Measurements from ENCODE around the gene CHRNA7. TPM values are rescaled to one million over a fixed set of nuclear protein-coding genes. Genes with fewer than 3 reads are reported as not detected.

Gene CHRNA7
- total RNA-seq, 4 donors from 2014 or later = 0.35 to 6.5 (median 0.66) TPM

DNA sequence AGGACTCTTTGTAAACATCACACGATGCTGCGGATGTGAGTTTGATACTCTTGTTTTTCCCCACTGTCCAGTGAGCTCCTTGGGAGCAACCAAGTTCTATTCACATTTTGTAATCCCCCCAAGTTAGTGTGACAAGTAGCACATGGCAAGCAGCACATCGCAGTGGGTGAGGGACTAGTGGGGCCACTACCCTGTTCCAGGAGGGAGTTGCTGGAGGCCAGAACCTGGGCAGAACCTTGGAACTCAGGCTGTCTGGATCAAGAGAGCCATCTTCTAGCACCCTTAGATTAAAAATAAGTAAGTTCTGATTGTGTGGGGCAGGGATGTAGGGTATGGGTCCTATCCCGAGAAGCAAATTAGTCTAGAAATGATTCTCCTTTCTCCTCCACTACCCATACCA, 91.7 kb downstream of the CHRNA7 start:
- H3K27me3 ChIP-seq = no peaks in the 10 kb centered on the region
- intact Hi-C loops (cut with DNase I; ENCODE audit: low total_unique reads) = no loop called here
- no peaks in the 10 kb centered on the region for H3K9me3 ChIP-seq
- no peak overlapping the region for H3K4me3 ChIP-seq
- H3K36me3 ChIP-seq = no peaks in the 10 kb centered on the region
- no peaks in the 10 kb centered on the region for H3K4me1 ChIP-seq
- in situ Hi-C loops (cut with MboI; ENCODE audit: low sequenced_read_pairs in 4 of 4) = no loop called here
- ATAC-seq = no peak
- DNase-seq = no peak
- TF ChIP-seq, protein P1, sequence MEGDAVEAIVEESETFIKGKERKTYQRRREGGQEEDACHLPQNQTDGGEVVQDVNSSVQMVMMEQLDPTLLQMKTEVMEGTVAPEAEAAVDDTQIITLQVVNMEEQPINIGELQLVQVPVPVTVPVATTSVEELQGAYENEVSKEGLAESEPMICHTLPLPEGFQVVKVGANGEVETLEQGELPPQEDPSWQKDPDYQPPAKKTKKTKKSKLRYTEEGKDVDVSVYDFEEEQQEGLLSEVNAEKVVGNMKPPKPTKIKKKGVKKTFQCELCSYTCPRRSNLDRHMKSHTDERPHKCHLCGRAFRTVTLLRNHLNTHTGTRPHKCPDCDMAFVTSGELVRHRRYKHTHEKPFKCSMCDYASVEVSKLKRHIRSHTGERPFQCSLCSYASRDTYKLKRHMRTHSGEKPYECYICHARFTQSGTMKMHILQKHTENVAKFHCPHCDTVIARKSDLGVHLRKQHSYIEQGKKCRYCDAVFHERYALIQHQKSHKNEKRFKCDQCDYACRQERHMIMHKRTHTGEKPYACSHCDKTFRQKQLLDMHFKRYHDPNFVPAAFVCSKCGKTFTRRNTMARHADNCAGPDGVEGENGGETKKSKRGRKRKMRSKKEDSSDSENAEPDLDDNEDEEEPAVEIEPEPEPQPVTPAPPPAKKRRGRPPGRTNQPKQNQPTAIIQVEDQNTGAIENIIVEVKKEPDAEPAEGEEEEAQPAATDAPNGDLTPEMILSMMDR (IDR thresholded peaks at IDR 0.05 in 4 of 5, conservative IDR thresholded peaks at IDR 0.05 in 1 of 5) = no peak
- no peak for TF ChIP-seq POLR2A (IDR thresholded peaks at IDR 0.05)
- H3K27ac ChIP-seq = no peak overlapping the region

DNA sequence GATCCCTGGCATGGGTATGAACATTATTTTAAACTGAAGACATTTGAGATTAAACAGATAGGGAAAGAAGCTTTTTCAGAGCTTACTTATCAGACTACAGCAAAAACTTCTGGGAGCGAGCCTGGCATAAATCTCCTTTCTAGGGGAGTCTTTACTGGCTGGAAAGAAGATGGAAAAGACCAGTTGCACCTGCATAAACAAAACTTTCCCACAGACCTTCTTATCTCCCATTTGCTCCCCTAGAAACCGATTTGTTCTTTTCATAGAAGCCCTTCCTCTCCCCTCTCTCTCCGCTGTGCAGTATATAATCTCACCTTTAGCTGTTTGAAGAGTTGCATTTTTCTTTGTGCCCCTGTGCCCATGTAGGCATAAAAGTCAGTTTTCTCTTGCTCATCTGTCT, 93.2 kb downstream of the CHRNA7 start:
- DNase-seq (no peak), ATAC-seq (no peak)
- Histone ChIP-seq H3K27me3 (no peaks in the 10 kb centered on the region), H3K27ac (no peak overlapping the region), H3K4me3 (no peak overlapping the region), H3K36me3 (no peaks in the 10 kb centered on the region), H3K9me3 (no peaks in the 10 kb centered on the region), H3K4me1 (no peaks in the 10 kb centered on the region)
- TF ChIP-seq POLR2A (IDR thresholded peaks at IDR 0.05) = no peak
- TF ChIP-seq, protein P1 (IDR thresholded peaks at IDR 0.05 in 4 of 5, conservative IDR thresholded peaks at IDR 0.05 in 1 of 5) = no peak
- in situ Hi-C loops (cut with MboI; ENCODE audit: low sequenced_read_pairs in 4 of 4) (no loop called here), intact Hi-C loops (cut with DNase I; ENCODE audit: low total_unique reads) (no loop called here)

DNA sequence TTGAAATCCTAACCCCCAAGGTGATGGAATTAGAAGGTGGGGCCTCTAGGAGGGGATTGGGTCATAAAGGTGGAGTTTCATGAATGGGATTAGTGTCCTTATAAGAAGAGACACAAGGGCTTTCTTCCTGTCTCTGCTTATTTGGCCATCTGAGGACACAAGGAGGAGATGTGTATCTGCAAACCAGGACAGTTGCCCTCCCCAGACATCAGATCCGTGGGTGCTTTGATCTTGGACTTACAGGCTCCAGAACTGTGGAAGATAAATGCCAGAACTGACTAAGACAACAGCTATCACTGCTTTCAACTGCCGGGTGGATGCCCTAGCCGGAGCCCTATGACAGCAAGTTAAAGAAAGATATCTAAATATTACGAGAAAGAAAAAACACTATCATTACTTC, 94.4 kb downstream of the CHRNA7 start:
- H3K27ac ChIP-seq = no peak overlapping the region
- no peak for ATAC-seq
- H3K27me3 ChIP-seq = no peaks in the 10 kb centered on the region
- TF ChIP-seq, protein P1 (IDR thresholded peaks at IDR 0.05 in 4 of 5, conservative IDR thresholded peaks at IDR 0.05 in 1 of 5) = no peak
- no peak for TF ChIP-seq POLR2A (IDR thresholded peaks at IDR 0.05)
- intact Hi-C loops (cut with DNase I; ENCODE audit: low total_unique reads) (no loop called here), in situ Hi-C loops (cut with MboI; ENCODE audit: low sequenced_read_pairs in 4 of 4) (no loop called here)
- no peaks in the 10 kb centered on the region for H3K36me3 ChIP-seq
- H3K4me1 ChIP-seq = no peaks in the 10 kb centered on the region
- H3K4me3 ChIP-seq = no peak overlapping the region
- DNase-seq = no peak
- H3K9me3 ChIP-seq = no peaks in the 10 kb centered on the region

DNA sequence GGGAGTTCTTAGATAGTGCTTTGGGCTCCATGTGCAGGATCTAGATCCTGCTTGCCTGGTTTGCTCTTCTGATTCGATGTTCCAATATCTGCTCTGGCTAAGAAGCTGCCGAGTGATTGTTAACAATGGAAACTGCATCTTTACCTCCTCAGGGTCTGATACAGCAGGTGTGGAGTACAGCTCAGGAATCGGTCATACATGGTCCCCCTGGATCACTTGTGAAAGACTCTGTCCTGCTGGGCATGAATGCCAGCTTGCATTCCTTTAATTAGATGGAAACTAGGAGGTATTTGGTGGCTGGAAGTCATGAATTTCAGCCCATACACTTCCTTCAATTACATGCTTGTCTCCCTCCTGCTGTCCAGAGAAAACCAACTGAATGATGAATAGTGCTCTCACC, 95.3 kb downstream of the CHRNA7 start:
- no peak overlapping the region for H3K4me3 ChIP-seq
- no peak for ATAC-seq
- intact Hi-C loops (cut with DNase I; ENCODE audit: low total_unique reads) (no loop called here), in situ Hi-C loops (cut with MboI; ENCODE audit: low sequenced_read_pairs in 4 of 4) (no loop called here)
- TF ChIP-seq POLR2A (IDR thresholded peaks at IDR 0.05) = no peak
- TF ChIP-seq, protein P1 (IDR thresholded peaks at IDR 0.05 in 4 of 5, conservative IDR thresholded peaks at IDR 0.05 in 1 of 5) = no peak
- DNase-seq = no peak
- H3K4me1 ChIP-seq = no peaks in the 10 kb centered on the region
- H3K36me3 ChIP-seq = no peaks in the 10 kb centered on the region
- H3K27ac ChIP-seq = no peak overlapping the region
- H3K9me3 ChIP-seq = no peaks in the 10 kb centered on the region
- H3K27me3 ChIP-seq = no peaks in the 10 kb centered on the region

DNA sequence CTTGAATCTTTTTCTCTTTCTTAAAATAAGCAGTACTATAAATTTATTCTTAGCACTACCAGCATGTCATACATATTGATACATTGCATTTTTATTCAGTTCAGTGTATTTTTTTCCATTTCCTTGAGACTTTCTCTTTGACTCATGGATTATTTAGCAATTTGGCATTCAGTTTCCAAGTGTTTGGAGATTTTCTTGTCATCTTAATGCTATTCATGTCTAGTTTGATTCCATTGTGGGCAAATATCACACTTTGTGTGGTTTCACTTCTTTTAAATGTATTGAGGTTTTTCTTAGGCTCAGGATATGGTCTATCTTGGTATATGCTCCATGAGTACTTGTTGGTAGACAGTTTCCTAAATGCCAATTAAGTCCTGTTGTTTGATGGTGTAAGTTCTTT, 99.5 kb downstream of the CHRNA7 start:
- Histone ChIP-seq H3K4me1 (no peaks in the 10 kb centered on the region), H3K36me3 (no peaks in the 10 kb centered on the region), H3K4me3 (no peak overlapping the region), H3K27me3 (no peaks in the 10 kb centered on the region), H3K9me3 (no peaks in the 10 kb centered on the region), H3K27ac (no peak overlapping the region)
- in situ Hi-C loops (cut with MboI; ENCODE audit: low sequenced_read_pairs in 4 of 4) = no loop called here
- DNase-seq (no peak), ATAC-seq (no peak)
- TF ChIP-seq POLR2A (IDR thresholded peaks at IDR 0.05) = no peak
- TF ChIP-seq, protein P1 (IDR thresholded peaks at IDR 0.05 in 4 of 5, conservative IDR thresholded peaks at IDR 0.05 in 1 of 5) = no peak
- intact Hi-C loops (cut with DNase I; ENCODE audit: low total_unique reads) = no loop called here
